ENCODE measurements around the gene GLMN. TPM values are rescaled to one million over a fixed set of nuclear protein-coding genes. Genes with fewer than 3 reads are reported as not detected.

Gene GLMN
- total and polyA plus RNA-seq, 10 donors: 7.8 to 22.6 (median 11.3) TPM

DNA sequence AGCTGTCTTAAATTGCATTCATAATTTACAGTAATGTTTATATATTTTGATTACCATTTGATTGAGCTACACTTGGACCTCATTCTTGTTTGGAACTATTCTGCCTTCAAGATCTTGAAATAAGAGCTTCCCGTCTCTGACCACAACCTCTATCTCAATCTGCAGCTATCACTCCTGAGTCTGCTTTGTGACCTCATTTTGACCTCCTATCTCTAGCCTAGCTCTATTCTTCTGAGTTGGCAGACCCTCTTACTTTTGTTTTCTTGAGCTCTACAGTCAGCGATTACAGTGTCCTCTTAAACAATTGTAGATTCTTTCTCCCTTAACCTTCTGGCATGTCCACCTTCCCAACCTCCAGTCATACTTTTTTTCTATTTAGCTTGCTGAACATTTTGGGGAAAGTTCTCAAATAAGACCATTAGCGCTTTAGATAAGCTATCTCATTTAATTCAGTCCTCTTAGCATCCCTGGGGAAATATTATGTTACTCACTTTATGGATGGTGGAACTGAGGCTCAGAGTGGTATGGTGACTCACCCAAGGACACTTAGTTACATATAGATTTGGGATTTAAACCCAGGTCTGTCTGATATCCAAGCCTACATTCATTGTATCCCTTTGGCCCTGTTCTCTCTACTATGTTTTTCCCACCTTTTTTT lies 19.2 kb upstream of the GLMN start:
- TF ChIP-seq, protein P1, sequence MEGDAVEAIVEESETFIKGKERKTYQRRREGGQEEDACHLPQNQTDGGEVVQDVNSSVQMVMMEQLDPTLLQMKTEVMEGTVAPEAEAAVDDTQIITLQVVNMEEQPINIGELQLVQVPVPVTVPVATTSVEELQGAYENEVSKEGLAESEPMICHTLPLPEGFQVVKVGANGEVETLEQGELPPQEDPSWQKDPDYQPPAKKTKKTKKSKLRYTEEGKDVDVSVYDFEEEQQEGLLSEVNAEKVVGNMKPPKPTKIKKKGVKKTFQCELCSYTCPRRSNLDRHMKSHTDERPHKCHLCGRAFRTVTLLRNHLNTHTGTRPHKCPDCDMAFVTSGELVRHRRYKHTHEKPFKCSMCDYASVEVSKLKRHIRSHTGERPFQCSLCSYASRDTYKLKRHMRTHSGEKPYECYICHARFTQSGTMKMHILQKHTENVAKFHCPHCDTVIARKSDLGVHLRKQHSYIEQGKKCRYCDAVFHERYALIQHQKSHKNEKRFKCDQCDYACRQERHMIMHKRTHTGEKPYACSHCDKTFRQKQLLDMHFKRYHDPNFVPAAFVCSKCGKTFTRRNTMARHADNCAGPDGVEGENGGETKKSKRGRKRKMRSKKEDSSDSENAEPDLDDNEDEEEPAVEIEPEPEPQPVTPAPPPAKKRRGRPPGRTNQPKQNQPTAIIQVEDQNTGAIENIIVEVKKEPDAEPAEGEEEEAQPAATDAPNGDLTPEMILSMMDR (IDR thresholded peaks at IDR 0.05 in 8 of 11, conservative IDR thresholded peaks at IDR 0.05 in 3 of 11): no peak
- no peak for TF ChIP-seq POLR2A (IDR thresholded peaks at IDR 0.05)
- TF ChIP-seq POLR2AphosphoS5 (IDR thresholded peaks at IDR 0.05): no peak
- Histone ChIP-seq H3K27me3 (replicated peaks in 1 of 7) (no peaks in the 10 kb centered on the region), H3K9me3 (no peaks in the 10 kb centered on the region), H3K4me3 (no peak overlapping the region), H3K4me1 (peaks cover 0 to 55% (median 10%) of the 10 kb centered on the region in 6 donors), H3K27ac (peak overlapping the region in 3 of 8 donors; percentile 52 to 72 (median 68)), H3K36me3 (peaks cover 0 to 46% (median 17%) of the 10 kb centered on the region in 6 donors)
- WGBS, 5 donors: 55 to 58% (median 56%) methylated on average over 3 of the region's 3 CpGs
- no peak for DNase-seq
- intact Hi-C loops (cut with DNase I; ENCODE audit: low total_unique reads): no loop called here

DNA sequence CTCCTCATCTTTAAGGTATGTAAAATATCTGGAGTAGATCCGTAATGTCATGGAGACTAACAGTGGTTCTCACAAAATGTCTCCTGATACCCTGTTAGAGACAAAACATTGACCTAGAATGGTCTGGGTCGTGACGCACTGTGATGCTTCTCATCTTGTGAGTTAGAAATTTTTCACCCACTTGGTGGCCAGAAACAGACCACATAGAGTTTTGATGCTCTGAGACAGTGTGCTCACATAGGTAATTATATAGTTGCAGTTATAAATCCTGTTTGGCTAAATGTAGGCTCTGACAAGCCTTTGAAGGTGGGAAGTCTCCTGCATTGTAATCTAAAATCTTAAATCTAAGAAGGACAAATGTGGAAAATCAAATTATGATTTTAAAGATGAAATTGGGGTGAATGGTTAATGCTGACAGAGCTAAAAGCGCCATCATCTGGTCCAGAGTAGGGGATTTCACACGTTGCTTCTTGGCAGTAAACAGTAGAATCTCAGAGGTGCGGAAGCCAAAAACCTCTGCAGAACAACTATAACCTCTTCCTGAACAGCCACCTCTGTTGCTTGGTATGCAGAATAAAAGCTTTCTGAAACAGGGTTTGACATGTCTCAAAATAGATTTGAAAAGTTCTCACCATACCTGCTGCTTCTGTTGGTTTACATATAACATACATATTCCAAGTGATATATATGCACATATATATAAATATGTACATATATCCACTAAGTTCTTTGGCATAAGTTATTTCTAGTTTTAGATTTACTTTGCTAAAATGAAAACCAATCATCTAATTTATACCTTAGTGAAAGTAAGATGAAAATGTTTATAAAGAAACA lies 17.2 kb upstream of the GLMN start:
- intact Hi-C loops (cut with DNase I; ENCODE audit: low total_unique reads): no loop called here
- H3K4me1 ChIP-seq: peaks cover 0 to 67% (median 12%) of the 10 kb centered on the region in 6 donors
- H3K4me3 ChIP-seq: no peak overlapping the region
- no peaks in the 10 kb centered on the region for H3K27me3 ChIP-seq (replicated peaks in 1 of 7)
- peak overlapping the region in 6 of 8 donors; percentile 16 to 72 (median 52) for H3K27ac ChIP-seq
- WGBS, 5 donors: 67 to 79% (median 72%) methylated on average over 6 of the region's 6 CpGs
- TF ChIP-seq, protein P1 (IDR thresholded peaks at IDR 0.05 in 8 of 11, conservative IDR thresholded peaks at IDR 0.05 in 3 of 11): no peak
- TF ChIP-seq POLR2AphosphoS5 (IDR thresholded peaks at IDR 0.05): no peak
- TF ChIP-seq POLR2A (IDR thresholded peaks at IDR 0.05): no peak
- H3K36me3 ChIP-seq: peaks cover 0 to 44% (median 13%) of the 10 kb centered on the region in 6 donors
- H3K9me3 ChIP-seq: no peaks in the 10 kb centered on the region
- DNase-seq: no peak

DNA sequence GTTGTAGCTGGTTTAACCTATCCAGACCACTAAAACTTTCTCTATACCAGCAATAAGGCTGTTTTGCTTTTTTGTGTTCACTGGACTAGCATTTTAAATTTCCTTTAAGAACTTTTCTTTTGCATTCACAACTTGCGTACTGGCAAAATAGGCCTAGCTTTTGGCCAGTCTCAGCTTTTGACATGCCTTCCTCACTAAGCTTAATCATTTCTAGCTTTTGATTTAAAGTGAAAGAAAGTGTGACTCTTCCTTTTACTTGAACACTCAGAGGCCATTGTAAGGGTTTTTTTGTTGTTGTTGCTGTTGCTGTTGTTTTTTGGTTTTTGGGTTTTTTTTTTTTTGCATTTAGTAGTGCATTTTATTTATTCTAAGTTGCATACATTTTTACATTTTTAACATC lies 15.2 kb upstream of the GLMN start:
- Histone ChIP-seq H3K27me3 (replicated peaks in 1 of 7) (no peaks in the 10 kb centered on the region), H3K9me3 (no peaks in the 10 kb centered on the region), H3K36me3 (peaks cover 0 to 36% (median 4%) of the 10 kb centered on the region in 6 donors), H3K27ac (peak overlapping the region in 5 of 8 donors; percentile 2 to 72 (median 57)), H3K4me3 (no peak overlapping the region), H3K4me1 (peaks cover 0 to 74% (median 12%) of the 10 kb centered on the region in 6 donors)
- DNase-seq: no peak
- WGBS, 5 donors: 89 to 95% (median 93%) methylated on average over 1 of the region's 1 CpG
- intact Hi-C loops (cut with DNase I; ENCODE audit: low total_unique reads): loop anchor here (5.0 kb wide), 1 partner anchor 308 kb away; no protein-coding TSS in a partner anchor
- no peak for TF ChIP-seq POLR2AphosphoS5 (IDR thresholded peaks at IDR 0.05)
- TF ChIP-seq, protein P1 (IDR thresholded peaks at IDR 0.05 in 8 of 11, conservative IDR thresholded peaks at IDR 0.05 in 3 of 11): no peak
- TF ChIP-seq POLR2A (IDR thresholded peaks at IDR 0.05): no peak

DNA sequence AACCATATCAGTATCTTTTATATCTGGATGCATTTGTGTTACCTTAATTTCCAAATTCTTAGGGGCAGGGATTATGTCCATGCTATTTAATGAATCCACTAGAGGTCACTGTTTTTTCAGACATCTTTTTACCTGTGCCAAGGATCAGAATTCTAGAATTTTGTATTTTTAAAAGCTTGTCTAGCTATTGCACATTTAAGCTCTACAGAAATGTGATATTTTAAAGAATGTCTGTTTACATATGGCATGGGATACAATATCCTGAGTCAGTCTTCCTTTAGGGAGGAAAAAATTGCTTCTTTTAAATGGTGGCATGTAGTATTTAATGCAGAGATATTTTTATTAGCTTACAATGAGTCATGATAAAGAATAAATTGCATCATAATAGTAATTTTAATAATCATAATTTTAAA lies 11.4 kb upstream of the GLMN start:
- Histone ChIP-seq H3K4me1 (peaks cover 0 to 38% (median 3%) of the 10 kb centered on the region in 6 donors), H3K27ac (no peak overlapping the region), H3K9me3 (no peaks in the 10 kb centered on the region), H3K36me3 (peaks cover 0 to 69% (median 20%) of the 10 kb centered on the region in 6 donors), H3K4me3 (no peak overlapping the region), H3K27me3 (replicated peaks in 1 of 7) (no peaks in the 10 kb centered on the region)
- intact Hi-C loops (cut with DNase I; ENCODE audit: low total_unique reads): loop anchor here (5.0 kb wide), 1 partner anchor 312 kb away; no protein-coding TSS in a partner anchor
- no peak for DNase-seq
- no peak for TF ChIP-seq POLR2A (IDR thresholded peaks at IDR 0.05)
- no peak for TF ChIP-seq POLR2AphosphoS5 (IDR thresholded peaks at IDR 0.05)
- TF ChIP-seq, protein P1 (IDR thresholded peaks at IDR 0.05 in 8 of 11, conservative IDR thresholded peaks at IDR 0.05 in 3 of 11): peak; percentile 24 to 72 (median 54)
